Measurements from ENCODE around the gene TBCD. TPM values are rescaled to one million over a fixed set of nuclear protein-coding genes. Genes with fewer than 3 reads are reported as not detected.

TBCD gene
- polyA plus RNA-seq, 1 donor from 2014 or later: 67.2 TPM

DNA sequence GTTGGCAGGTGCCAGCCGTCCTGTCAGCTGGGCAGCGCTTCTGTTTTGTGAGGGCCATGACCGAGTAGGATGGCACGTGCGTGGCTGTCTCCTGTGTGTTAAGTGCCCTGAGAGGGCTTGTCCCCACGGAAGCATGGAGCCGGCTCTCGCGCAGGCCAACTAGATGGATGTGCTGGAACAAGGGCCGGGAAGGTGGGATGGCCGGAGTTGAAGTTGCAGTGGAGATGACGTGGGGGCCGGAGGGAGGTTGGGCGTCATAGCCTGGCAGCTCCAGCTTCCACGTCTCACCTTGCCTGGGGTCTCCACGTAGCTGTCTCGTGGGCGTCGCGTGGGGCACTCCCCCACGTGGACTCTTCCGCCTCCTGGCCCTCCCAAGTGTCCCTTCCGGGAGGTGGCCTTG is 27.7 kb downstream of the TBCD start:
- Histone ChIP-seq H4K20me1 (ENCODE audit: insufficient read depth) (no peaks in the 10 kb centered on the region), H3K9me2 (ENCODE audit: insufficient read depth, low read length) (no peaks in the 10 kb centered on the region), H3K79me2 (replicated peaks; ENCODE audit: insufficient read depth, low read length) (no peaks in the 10 kb centered on the region), H2AFZ (ENCODE audit: low read depth, low read length) (no peak overlapping the region), H3K9ac (ENCODE audit: low read length) (no peak overlapping the region), H3K27me3 (ENCODE audit: insufficient read depth, low read depth, low read length) (no peaks in the 10 kb centered on the region), H3K27ac (ENCODE audit: low read length) (no peak overlapping the region), H3K9me3 (ENCODE audit: low read length) (no peaks in the 10 kb centered on the region), H3F3A (ENCODE audit: insufficient read depth, low read length, poor library complexity, severe bottlenecking) (no peaks in the 10 kb centered on the region), H3K4me3 (ENCODE audit: low read length) (no peak overlapping the region), H3K36me3 (ENCODE audit: insufficient read depth, low read length) (no peaks in the 10 kb centered on the region), H3K4me2 (ENCODE audit: low read length) (no peak overlapping the region)
- TF ChIP-seq, protein P1, sequence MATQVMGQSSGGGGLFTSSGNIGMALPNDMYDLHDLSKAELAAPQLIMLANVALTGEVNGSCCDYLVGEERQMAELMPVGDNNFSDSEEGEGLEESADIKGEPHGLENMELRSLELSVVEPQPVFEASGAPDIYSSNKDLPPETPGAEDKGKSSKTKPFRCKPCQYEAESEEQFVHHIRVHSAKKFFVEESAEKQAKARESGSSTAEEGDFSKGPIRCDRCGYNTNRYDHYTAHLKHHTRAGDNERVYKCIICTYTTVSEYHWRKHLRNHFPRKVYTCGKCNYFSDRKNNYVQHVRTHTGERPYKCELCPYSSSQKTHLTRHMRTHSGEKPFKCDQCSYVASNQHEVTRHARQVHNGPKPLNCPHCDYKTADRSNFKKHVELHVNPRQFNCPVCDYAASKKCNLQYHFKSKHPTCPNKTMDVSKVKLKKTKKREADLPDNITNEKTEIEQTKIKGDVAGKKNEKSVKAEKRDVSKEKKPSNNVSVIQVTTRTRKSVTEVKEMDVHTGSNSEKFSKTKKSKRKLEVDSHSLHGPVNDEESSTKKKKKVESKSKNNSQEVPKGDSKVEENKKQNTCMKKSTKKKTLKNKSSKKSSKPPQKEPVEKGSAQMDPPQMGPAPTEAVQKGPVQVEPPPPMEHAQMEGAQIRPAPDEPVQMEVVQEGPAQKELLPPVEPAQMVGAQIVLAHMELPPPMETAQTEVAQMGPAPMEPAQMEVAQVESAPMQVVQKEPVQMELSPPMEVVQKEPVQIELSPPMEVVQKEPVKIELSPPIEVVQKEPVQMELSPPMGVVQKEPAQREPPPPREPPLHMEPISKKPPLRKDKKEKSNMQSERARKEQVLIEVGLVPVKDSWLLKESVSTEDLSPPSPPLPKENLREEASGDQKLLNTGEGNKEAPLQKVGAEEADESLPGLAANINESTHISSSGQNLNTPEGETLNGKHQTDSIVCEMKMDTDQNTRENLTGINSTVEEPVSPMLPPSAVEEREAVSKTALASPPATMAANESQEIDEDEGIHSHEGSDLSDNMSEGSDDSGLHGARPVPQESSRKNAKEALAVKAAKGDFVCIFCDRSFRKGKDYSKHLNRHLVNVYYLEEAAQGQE (IDR thresholded peaks at IDR 0.05; ENCODE audit: borderline replicate concordance): no peak
- TF ChIP-seq SMC3 (conservative IDR thresholded peaks at IDR 0.05; ENCODE audit: poor library complexity): no peak
- TF ChIP-seq, protein P2, sequence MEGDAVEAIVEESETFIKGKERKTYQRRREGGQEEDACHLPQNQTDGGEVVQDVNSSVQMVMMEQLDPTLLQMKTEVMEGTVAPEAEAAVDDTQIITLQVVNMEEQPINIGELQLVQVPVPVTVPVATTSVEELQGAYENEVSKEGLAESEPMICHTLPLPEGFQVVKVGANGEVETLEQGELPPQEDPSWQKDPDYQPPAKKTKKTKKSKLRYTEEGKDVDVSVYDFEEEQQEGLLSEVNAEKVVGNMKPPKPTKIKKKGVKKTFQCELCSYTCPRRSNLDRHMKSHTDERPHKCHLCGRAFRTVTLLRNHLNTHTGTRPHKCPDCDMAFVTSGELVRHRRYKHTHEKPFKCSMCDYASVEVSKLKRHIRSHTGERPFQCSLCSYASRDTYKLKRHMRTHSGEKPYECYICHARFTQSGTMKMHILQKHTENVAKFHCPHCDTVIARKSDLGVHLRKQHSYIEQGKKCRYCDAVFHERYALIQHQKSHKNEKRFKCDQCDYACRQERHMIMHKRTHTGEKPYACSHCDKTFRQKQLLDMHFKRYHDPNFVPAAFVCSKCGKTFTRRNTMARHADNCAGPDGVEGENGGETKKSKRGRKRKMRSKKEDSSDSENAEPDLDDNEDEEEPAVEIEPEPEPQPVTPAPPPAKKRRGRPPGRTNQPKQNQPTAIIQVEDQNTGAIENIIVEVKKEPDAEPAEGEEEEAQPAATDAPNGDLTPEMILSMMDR (IDR thresholded peaks at IDR 0.05; ENCODE audit: poor library complexity, severe bottlenecking): no peak
- TF ChIP-seq MXI1 (conservative IDR thresholded peaks at IDR 0.05; ENCODE audit: poor library complexity, severe bottlenecking): no peak
- TF ChIP-seq EZH2 (IDR thresholded peaks at IDR 0.05; ENCODE audit: borderline replicate concordance, insufficient read depth, low read length, poor library complexity, severe bottlenecking): no peak
- no peak for TF ChIP-seq RAD21 (conservative IDR thresholded peaks at IDR 0.05)
- no peak for TF ChIP-seq POLR2AphosphoS5 (IDR thresholded peaks at IDR 0.05)
- no peak for TF ChIP-seq TAF1 (IDR thresholded peaks at IDR 0.05; ENCODE audit: low read depth)
- no peak for TF ChIP-seq EP300 (conservative IDR thresholded peaks at IDR 0.05; ENCODE audit: poor library complexity, severe bottlenecking)

DNA sequence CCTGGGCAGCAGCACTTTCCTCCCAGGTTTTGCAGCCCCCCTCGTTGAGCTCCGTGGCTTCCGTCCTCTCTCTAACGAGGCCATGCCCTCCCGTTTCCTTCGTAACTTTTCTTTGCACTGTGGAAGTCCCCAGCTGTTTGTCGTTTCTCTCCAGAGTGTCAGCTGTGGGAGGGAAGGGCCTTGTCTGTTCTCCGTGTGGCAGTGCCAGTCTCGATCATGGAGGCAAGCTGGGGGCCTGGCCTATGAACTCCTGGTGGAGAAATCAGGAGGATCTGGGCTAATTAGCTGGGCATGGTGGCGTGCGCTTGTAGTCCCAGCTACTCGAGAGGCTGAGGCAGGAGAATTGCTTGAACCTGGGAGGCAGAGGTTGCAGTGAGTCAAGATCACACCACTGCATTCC is 28.3 kb downstream of the TBCD start:
- H3K9ac ChIP-seq (ENCODE audit: low read length): no peak overlapping the region
- no peak overlapping the region for H3K27ac ChIP-seq (ENCODE audit: low read length)
- no peak overlapping the region for H3K4me2 ChIP-seq (ENCODE audit: low read length)
- H3K27me3 ChIP-seq (ENCODE audit: insufficient read depth, low read depth, low read length): no peaks in the 10 kb centered on the region
- H3K9me2 ChIP-seq (ENCODE audit: insufficient read depth, low read length): no peaks in the 10 kb centered on the region
- no peaks in the 10 kb centered on the region for H4K20me1 ChIP-seq (ENCODE audit: insufficient read depth)
- no peaks in the 10 kb centered on the region for H3F3A ChIP-seq (ENCODE audit: insufficient read depth, low read length, poor library complexity, severe bottlenecking)
- no peak overlapping the region for H2AFZ ChIP-seq (ENCODE audit: low read depth, low read length)
- H3K36me3 ChIP-seq (ENCODE audit: insufficient read depth, low read length): no peaks in the 10 kb centered on the region
- no peak overlapping the region for H3K4me3 ChIP-seq (ENCODE audit: low read length)
- TF ChIP-seq EP300 (conservative IDR thresholded peaks at IDR 0.05; ENCODE audit: poor library complexity, severe bottlenecking) (no peak), TAF1 (IDR thresholded peaks at IDR 0.05; ENCODE audit: low read depth) (no peak), MXI1 (conservative IDR thresholded peaks at IDR 0.05; ENCODE audit: poor library complexity, severe bottlenecking) (no peak), EZH2 (IDR thresholded peaks at IDR 0.05; ENCODE audit: borderline replicate concordance, insufficient read depth, low read length, poor library complexity, severe bottlenecking) (no peak), RAD21 (conservative IDR thresholded peaks at IDR 0.05) (no peak)
- TF ChIP-seq, protein P2 (IDR thresholded peaks at IDR 0.05; ENCODE audit: poor library complexity, severe bottlenecking): no peak
- TF ChIP-seq, protein P1 (IDR thresholded peaks at IDR 0.05; ENCODE audit: borderline replicate concordance): no peak
- no peaks in the 10 kb centered on the region for H3K9me3 ChIP-seq (ENCODE audit: low read length)
- no peaks in the 10 kb centered on the region for H3K79me2 ChIP-seq (replicated peaks; ENCODE audit: insufficient read depth, low read length)

Data from neural cell (in vitro differentiated cells).